Endothelial cell of umbilical vein (primary cell): ENCODE results near the gene SCLT1. TPM values are rescaled to one million over a fixed set of nuclear protein-coding genes. Genes with fewer than 3 reads are reported as not detected.

Source experiments
- BruUV-seq: library from RNA; stranded (reverse); fragments of 400-500 nt; replicated peaks from 2 replicates; lab custom pipeline; 2021; lab: Mats Ljungman, UMichigan
- CTCF ChIA-PET: fragments of 300-600, 350-600 bp; sonication (Branson Sonifier 250); formaldehyde crosslinking; loops from one replicate; lab custom pipeline; 2021; ENCODE audit warnings: antibody characterized with exemption, inconsistent platforms; lab: Charles Lee
- POLR2A ChIA-PET: fragments of 300-600, 350-600 bp; sonication (Branson Sonifier 250); formaldehyde crosslinking; loops from one replicate; lab custom pipeline; 2021; ENCODE audit warnings: antibody characterized with exemption, inconsistent platforms; lab: Charles Lee
- DNase-seq: peaks from one replicate; pipeline ENCODE4 v3.0.0-alpha.2; 2011; ENCODE audit warnings: low read depth, low spot score
- FAIRE-seq: peaks from 2 replicates; lab custom pipeline; 2011; peaks lifted over from hg19 to GRCh38; lab: Jason Lieb, UNC
- H2AFZ ChIP-seq: 2 replicates; pipeline ENCODE4 v1.6.0; 2012; ENCODE audit warnings: low read depth, low read length, control low read depth, inconsistent platforms
- H3K27ac ChIP-seq: 2 replicates; pipeline ENCODE4 v1.5.1; 2011; ENCODE audit warnings: low read depth, mild to moderate bottlenecking, control low read depth, low read length, moderate library complexity; ENCODE audit not compliant: insufficient read depth
- H3K27me3 ChIP-seq, 2 experiments: 2 replicates each; pipeline versions ENCODE4 v1.6.0 to v1.6.1; 2011; ENCODE audit warnings: low read length in 2 of 2, mixed read lengths in 1 of 2; ENCODE audit not compliant: control insufficient read depth in 2 of 2, insufficient read depth in 2 of 2
- H3K36me3 ChIP-seq, 2 experiments: 2 replicates in 1 of 2; 3 replicates in 1 of 2; pipeline ENCODE4 v1.5.1; 2011; ENCODE audit warnings: low read length in 2 of 2, mild to moderate bottlenecking in 1 of 2, moderate library complexity in 1 of 2; ENCODE audit not compliant: control insufficient read depth in 2 of 2, insufficient read depth in 2 of 2; ENCODE audit errors: extremely low read depth in 1 of 2
- H3K4me1 ChIP-seq: 3 replicates; pipeline ENCODE4 v1.5.1; 2011; ENCODE audit warnings: mild to moderate bottlenecking, low read length; ENCODE audit not compliant: control insufficient read depth, insufficient read depth; ENCODE audit errors: extremely low read depth
- H3K4me2 ChIP-seq: 2 replicates; pipeline ENCODE4 v1.6.1; 2011; ENCODE audit warnings: low read length, control low read depth, mixed read lengths; ENCODE audit not compliant: insufficient read depth
- H3K4me3 ChIP-seq, 3 experiments: fragments of 200-600 bp in 1 of 3; sonication (generic), shearing (Covaris generic) in 1 of 3; replicated peaks in 1 of 3; 2 replicates each; pipeline ENCODE4 v1.5.1; 2011 to 2016; ENCODE audit warnings: control low read depth in 3 of 3, low read length in 3 of 3, mild to moderate bottlenecking in 2 of 3, inconsistent platforms in 1 of 3, low read depth in 1 of 3, moderate library complexity in 1 of 3; ENCODE audit not compliant: insufficient read depth in 1 of 3
- H3K79me2 ChIP-seq: 2 replicates; pipeline ENCODE4 v1.6.0; 2012; ENCODE audit warnings: low read length, inconsistent platforms; ENCODE audit not compliant: control insufficient read depth, insufficient read depth
- H3K9ac ChIP-seq: replicated peaks from 2 replicates; pipeline ENCODE3; 2011; ENCODE audit warnings: low read length, control low read depth; ENCODE audit not compliant: insufficient read depth; ENCODE audit errors: extremely low read depth
- H3K9me1 ChIP-seq: replicated peaks from 3 replicates; pipeline ENCODE4 v1.6.0; 2011; ENCODE audit warnings: mild to moderate bottlenecking, low read length; ENCODE audit not compliant: control insufficient read depth, insufficient read depth; ENCODE audit errors: extremely low read depth
- H3K9me3 ChIP-seq: replicated peaks from 2 replicates; pipeline ENCODE4 v1.5.1; 2012; ENCODE audit warnings: low read length, inconsistent platforms; ENCODE audit not compliant: control insufficient read depth, insufficient read depth
- H4K20me1 ChIP-seq: replicated peaks from 2 replicates; pipeline ENCODE3; 2011; ENCODE audit warnings: mild to moderate bottlenecking, low read length; ENCODE audit not compliant: control insufficient read depth, insufficient read depth; ENCODE audit errors: extremely low read depth
- CTCF ChIP-seq, 2 donors: IDR thresholded peaks; 1 replicate in 1 of 2; 2 replicates in 1 of 2; pipeline ENCODE4 v1.5.1; 2011; ENCODE audit warnings: low read length in 2 of 2, mild to moderate bottlenecking in 2 of 2, moderate library complexity in 2 of 2, control low read depth in 1 of 2, inconsistent platforms in 1 of 2, low read depth in 1 of 2; ENCODE audit not compliant: insufficient read depth in 1 of 2; ENCODE audit errors: extremely low read depth in 1 of 2
- EZH2 ChIP-seq: IDR thresholded peaks from 2 replicates; pipeline ENCODE4 v1.6.1; 2012; ENCODE audit warnings: borderline replicate concordance, low read depth, mild to moderate bottlenecking, moderate library complexity, low read length, inconsistent platforms; ENCODE audit not compliant: severe bottlenecking
- FOS ChIP-seq: IDR thresholded peaks from 2 replicates; pipeline ENCODE4 v1.6.1; 2011; ENCODE audit warnings: mild to moderate bottlenecking, low read length, moderate library complexity, borderline replicate concordance; ENCODE audit not compliant: insufficient read depth
- GATA2 ChIP-seq: IDR thresholded peaks from 2 replicates; pipeline ENCODE4 v1.7.0; 2011; ENCODE audit warnings: low read depth, mild to moderate bottlenecking, moderate library complexity, mixed read lengths, low read length; ENCODE audit not compliant: insufficient read length, insufficient read depth
- JUN ChIP-seq: IDR thresholded peaks from 2 replicates; pipeline ENCODE4 v1.6.1; 2011; ENCODE audit warnings: borderline replicate concordance, low read depth; ENCODE audit not compliant: insufficient read length, insufficient read depth
- MYC ChIP-seq: IDR thresholded peaks from one replicate; pipeline ENCODE4 v1.6.1; 2011; ENCODE audit warnings: mild to moderate bottlenecking, low read depth, low read length
- POLR2A ChIP-seq: IDR thresholded peaks from 2 replicates; pipeline ENCODE4 v1.6.1; 2012; ENCODE audit warnings: low read depth, mild to moderate bottlenecking, control low read depth, low read length
- POLR2AphosphoS5 ChIP-seq: IDR thresholded peaks from 2 replicates; pipeline ENCODE4 v1.6.1; 2012; ENCODE audit warnings: low read depth, mild to moderate bottlenecking, control low read depth, low read length, moderate library complexity; ENCODE audit not compliant: insufficient read depth
- dilution Hi-C: fragments of 300-500 bp; cut with MboI; formaldehyde crosslinking; loops from one replicate; pipeline ENCODE4 v1.15.0; 2019; ENCODE audit warnings: low sequenced_read_pairs; ENCODE audit not compliant: extremely low pct_ligation_motif_present
- intact Hi-C: fragments of 100-400 bp; cut with micrococcal nuclease; formaldehyde crosslinking; loops from one replicate; pipeline ENCODE4 v1.10.0; 2022
- polyA plus RNA-seq, 4 experiments: library from polyadenylated mRNA; depleted of rRNA in 3 of 4; stranded (reverse) in 3 of 4; unstranded in 1 of 4; fragments of >200 nt; gene quantifications; 2 replicates each; pipeline versions ENCODE4 v1.2.1 to v1.2.3, GENCODE V29; 2011 to 2012; ENCODE audit warnings: missing spikeins in 1 of 4
- total RNA-seq: library from RNA; stranded (reverse); gene quantifications from 2 replicates; pipeline ENCODE4 v1.2.3, GENCODE V29; 2021
- TF ChIP-seq, protein P1 (sequence below): IDR thresholded peaks from 2 replicates; pipeline ENCODE4 v1.6.1; 2011; ENCODE audit not compliant: insufficient read depth, insufficient read length

The SCLT1 gene
- total and polyA plus RNA-seq, 2 donors (not counting 3 experiments of a cell fraction or from before 2014, with no cell fraction given), result 3.2 to 14.0 TPM

- no TSS peak for BruUV-seq
- Histone ChIP-seq H4K20me1 (no peaks in the 10 kb centered on the region), H3K4me3 (no peak overlapping the region), H3K9ac (no peak overlapping the region), H3K9me1 (no peaks in the 10 kb centered on the region), H3K27ac (no peak overlapping the region), H3K27me3 (no peaks in the 10 kb centered on the region), H3K36me3 (no peaks in the 10 kb centered on the region), H2AFZ (no peak overlapping the region), H3K4me2 (no peak overlapping the region), H3K79me2 (no peaks in the 10 kb centered on the region), H3K9me3 (no peaks in the 10 kb centered on the region), H3K4me1 (no peaks in the 10 kb centered on the region)
- FAIRE-seq (no peak), DNase-seq (no peak)
- ChIA-PET POLR2A (no interaction called here), CTCF (no interaction called here)
- dilution Hi-C loops, result no loop called here
- intact Hi-C loops, result no loop called here
- TF ChIP-seq POLR2AphosphoS5, result no peak
- no peak for TF ChIP-seq POLR2A
- TF ChIP-seq MYC, result no peak
- TF ChIP-seq CTCF (IDR thresholded peaks at IDR 0.05; ENCODE audit: extremely low read depth in 1 of 2, insufficient read depth in 1 of 2, low read depth in 1 of 2, low read length in 2 of 2), result no peak
- TF ChIP-seq, protein P1, sequence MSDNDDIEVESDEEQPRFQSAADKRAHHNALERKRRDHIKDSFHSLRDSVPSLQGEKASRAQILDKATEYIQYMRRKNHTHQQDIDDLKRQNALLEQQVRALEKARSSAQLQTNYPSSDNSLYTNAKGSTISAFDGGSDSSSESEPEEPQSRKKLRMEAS, result no peak
- no peak for TF ChIP-seq GATA2
- no peak for TF ChIP-seq JUN
- no peak for TF ChIP-seq EZH2
- no peak for TF ChIP-seq FOS
These were observed 188.5 kb downstream of the SCLT1 start for GRCh38 chr4:128904821-128905220.
